ENCODE measurements around the gene EIF6.

DNA sequence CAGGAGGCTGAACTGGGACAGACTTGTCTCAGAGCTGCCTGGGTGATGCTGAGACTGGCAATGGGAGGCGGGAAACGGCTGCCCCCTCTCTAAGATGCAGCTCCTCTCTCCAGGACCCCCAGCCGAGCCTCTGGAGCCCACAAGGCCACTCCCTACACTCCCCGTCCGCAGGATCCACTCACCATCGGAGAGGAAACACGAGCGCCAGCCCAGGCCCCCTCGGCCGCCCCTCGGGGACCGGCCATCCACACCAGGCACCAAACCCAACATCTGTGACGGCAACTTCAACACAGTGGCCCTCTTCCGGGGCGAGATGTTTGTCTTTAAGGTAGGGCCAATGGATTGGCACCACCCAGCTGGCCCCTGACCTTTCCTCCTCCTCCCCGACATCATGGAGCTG lies 17.5 kb downstream of the EIF6 start:
- TF ChIP-seq, protein P1, sequence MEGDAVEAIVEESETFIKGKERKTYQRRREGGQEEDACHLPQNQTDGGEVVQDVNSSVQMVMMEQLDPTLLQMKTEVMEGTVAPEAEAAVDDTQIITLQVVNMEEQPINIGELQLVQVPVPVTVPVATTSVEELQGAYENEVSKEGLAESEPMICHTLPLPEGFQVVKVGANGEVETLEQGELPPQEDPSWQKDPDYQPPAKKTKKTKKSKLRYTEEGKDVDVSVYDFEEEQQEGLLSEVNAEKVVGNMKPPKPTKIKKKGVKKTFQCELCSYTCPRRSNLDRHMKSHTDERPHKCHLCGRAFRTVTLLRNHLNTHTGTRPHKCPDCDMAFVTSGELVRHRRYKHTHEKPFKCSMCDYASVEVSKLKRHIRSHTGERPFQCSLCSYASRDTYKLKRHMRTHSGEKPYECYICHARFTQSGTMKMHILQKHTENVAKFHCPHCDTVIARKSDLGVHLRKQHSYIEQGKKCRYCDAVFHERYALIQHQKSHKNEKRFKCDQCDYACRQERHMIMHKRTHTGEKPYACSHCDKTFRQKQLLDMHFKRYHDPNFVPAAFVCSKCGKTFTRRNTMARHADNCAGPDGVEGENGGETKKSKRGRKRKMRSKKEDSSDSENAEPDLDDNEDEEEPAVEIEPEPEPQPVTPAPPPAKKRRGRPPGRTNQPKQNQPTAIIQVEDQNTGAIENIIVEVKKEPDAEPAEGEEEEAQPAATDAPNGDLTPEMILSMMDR (IDR thresholded peaks at IDR 0.05): no peak
- TF ChIP-seq POLR2A (IDR thresholded peaks at IDR 0.05): no peak
